PC-9 (cell line): ENCODE data around the gene TRIML1. TPM values are rescaled to one million over a fixed set of nuclear protein-coding genes. Genes with fewer than 3 reads are reported as not detected.

Source experiments
- BruUV-seq: library from RNA; stranded (reverse); fragments of 400-500 nt; replicated peaks from 2 replicates; lab custom pipeline; 2021; lab: Mats Ljungman, UMichigan
- CTCF ChIA-PET: fragments of 300-600 bp; sonication (Branson Sonifier 250); formaldehyde crosslinking; loops from one replicate; lab custom pipeline; 2022; ENCODE audit warnings: antibody characterized with exemption; lab: Charles Lee
- POLR2A ChIA-PET: fragments of 300-600 bp; sonication (Branson Sonifier 250); formaldehyde crosslinking; loops from one replicate; lab custom pipeline; 2022; ENCODE audit warnings: antibody characterized with exemption; ENCODE audit not compliant: unreplicated experiment; lab: Charles Lee
- DNase-seq, 2 experiments: peaks; one replicate each; pipeline versions ENCODE4 v3.0.0 to v3.0.0-alpha.2; 2015 to 2022; ENCODE audit warnings: mixed read lengths in 1 of 2
- H2AFZ ChIP-seq: fragments of 200-600 bp; sonication (generic); 2 replicates; pipeline ENCODE4 v1.8.1; 2017; ENCODE audit warnings: antibody characterized with exemption
- H3F3A ChIP-seq: fragments of 200-600 bp; sonication (generic); 2 replicates; pipeline ENCODE4 v1.8.1; 2017; ENCODE audit warnings: antibody characterized with exemption, mild to moderate bottlenecking, low read depth; ENCODE audit not compliant: insufficient read depth
- H3K27ac ChIP-seq: fragments of 200-600 bp; sonication (generic); 2 replicates; pipeline ENCODE4 v1.6.1; 2016; ENCODE audit warnings: mixed run types
- H3K27me3 ChIP-seq: fragments of 200-600 bp; sonication (generic); 2 replicates; pipeline ENCODE4 v1.6.1; 2016; ENCODE audit warnings: low read depth, mixed run types; ENCODE audit not compliant: insufficient read depth
- H3K36me3 ChIP-seq: fragments of 200-600 bp; sonication (generic); 2 replicates; pipeline ENCODE4 v1.6.1; 2016; ENCODE audit warnings: low read depth, mixed run types
- H3K4me1 ChIP-seq: fragments of 200-600 bp; sonication (generic); replicated peaks from 2 replicates; pipeline ENCODE4 v1.6.1; 2016; ENCODE audit warnings: mixed run types; ENCODE audit not compliant: insufficient read depth
- H3K4me2 ChIP-seq: fragments of 200-600 bp; sonication (generic); 2 replicates; pipeline ENCODE4 v1.6.1; 2017; ENCODE audit warnings: mixed run types
- H3K4me3 ChIP-seq: fragments of 200-600 bp; sonication (generic); 2 replicates; pipeline ENCODE4 v1.6.1; 2016; ENCODE audit warnings: mixed run types
- H3K79me2 ChIP-seq: fragments of 200-600 bp; sonication (generic); 2 replicates; pipeline ENCODE4 v1.6.1; 2017; ENCODE audit warnings: low read depth, mixed run types
- H3K9me2 ChIP-seq: fragments of 200-600 bp; sonication (generic); 2 replicates; pipeline ENCODE4 v1.8.1; 2017; ENCODE audit warnings: mild to moderate bottlenecking; ENCODE audit not compliant: insufficient read depth
- H3K9me3 ChIP-seq: fragments of 200-600 bp; sonication (generic); 2 replicates; pipeline ENCODE4 v1.8.1; 2016; ENCODE audit warnings: low read depth; ENCODE audit not compliant: insufficient read depth
- H4K20me1 ChIP-seq: fragments of 200-600 bp; sonication (generic); 2 replicates; pipeline ENCODE4 v1.8.1; 2017; ENCODE audit not compliant: insufficient read depth
- CTCF ChIP-seq: fragments of 200-600 bp; sonication (generic); conservative IDR thresholded peaks from 2 replicates; pipeline ENCODE4 v1.6.1; 2017; ENCODE audit warnings: mixed run types, antibody characterized with exemption, mild to moderate bottlenecking, moderate library complexity
- EZH2 ChIP-seq: fragments of 200-600 bp; sonication (generic); IDR thresholded peaks from 2 replicates; pipeline ENCODE4 v1.8.0; 2017; ENCODE audit warnings: antibody characterized with exemption, low read depth
- intact Hi-C: fragments of 100-400 bp; cut with micrococcal nuclease; formaldehyde crosslinking; loops from one replicate; pipeline ENCODE4 v1.10.0; 2022; ENCODE audit not compliant: unreplicated experiment
- total RNA-seq: library from RNA; stranded (reverse); gene quantifications from 2 replicates; pipeline ENCODE4 v1.2.3, GENCODE V29; 2021

Gene TRIML1
- total RNA-seq, 1 experiment from 2014 or later, result not detected

GRCh38 chr4:188160406-188160805, 21.2 kb downstream of the TRIML1 start:
- H4K20me1 ChIP-seq, result no peaks in the 10 kb centered on the region
- DNase-seq, result no peak
- no peaks in the 10 kb centered on the region for H3F3A ChIP-seq
- CTCF ChIA-PET, result interaction anchor here (0.6 kb wide), 1 partner anchor 1745 kb away, joined by 3 read pairs; no protein-coding TSS in a partner anchor
- no peaks in the 10 kb centered on the region for H3K9me2 ChIP-seq
- no peaks in the 10 kb centered on the region for H3K4me1 ChIP-seq
- H2AFZ ChIP-seq, result no peak overlapping the region
- no peaks in the 10 kb centered on the region for H3K36me3 ChIP-seq
- no TSS peak for BruUV-seq
- POLR2A ChIA-PET, result no interaction called here
- TF ChIP-seq EZH2 (no peak), CTCF (no peak)
- intact Hi-C loops, result no loop called here
- H3K4me2 ChIP-seq, result no peak overlapping the region
- H3K27me3 ChIP-seq, result no peaks in the 10 kb centered on the region
- no peaks in the 10 kb centered on the region for H3K79me2 ChIP-seq
- no peak overlapping the region for H3K27ac ChIP-seq
- H3K4me3 ChIP-seq, result no peak overlapping the region
- no peaks in the 10 kb centered on the region for H3K9me3 ChIP-seq

- no peak overlapping the region for H3K4me2 ChIP-seq
- H3F3A ChIP-seq, result no peaks in the 10 kb centered on the region
- no TSS peak for BruUV-seq
- H3K4me1 ChIP-seq, result no peaks in the 10 kb centered on the region
- no peaks in the 10 kb centered on the region for H3K9me3 ChIP-seq
- CTCF ChIA-PET, result interaction anchor here (0.6 kb wide), 1 partner anchor 1744 kb away, joined by 3 read pairs; no protein-coding TSS in a partner anchor
- no peak overlapping the region for H3K4me3 ChIP-seq
- TF ChIP-seq EZH2 (no peak), CTCF (no peak)
- H3K36me3 ChIP-seq, result no peaks in the 10 kb centered on the region
- H3K79me2 ChIP-seq, result no peaks in the 10 kb centered on the region
- no peaks in the 10 kb centered on the region for H3K27me3 ChIP-seq
- no peaks in the 10 kb centered on the region for H4K20me1 ChIP-seq
- H2AFZ ChIP-seq, result no peak overlapping the region
- POLR2A ChIA-PET, result no interaction called here
- no peak for DNase-seq
- intact Hi-C loops, result no loop called here
- H3K9me2 ChIP-seq, result no peaks in the 10 kb centered on the region
- H3K27ac ChIP-seq, result no peak overlapping the region
Measured at GRCh38 chr4:188161167-188161566, 21.9 kb downstream of the TRIML1 start.

- DNase-seq, result no peak
- H3K27me3 ChIP-seq, result 0 out of 2 replicates have a peak, but pooled peaks cover under 1% of the 10 kb centered on the region
- H3K79me2 ChIP-seq, result no peaks in the 10 kb centered on the region
- no peak overlapping the region for H3K4me2 ChIP-seq
- no peak overlapping the region for H2AFZ ChIP-seq
- TF ChIP-seq CTCF, result no peak
- no peak for TF ChIP-seq EZH2
- H3K9me2 ChIP-seq, result no peaks in the 10 kb centered on the region
- no peaks in the 10 kb centered on the region for H3F3A ChIP-seq
- intact Hi-C loops, result no loop called here
- ChIA-PET CTCF (no interaction called here), POLR2A (no interaction called here)
- no peaks in the 10 kb centered on the region for H3K36me3 ChIP-seq
- H3K4me3 ChIP-seq, result no peak overlapping the region
- BruUV-seq, result no TSS peak
- H3K9me3 ChIP-seq, result no peaks in the 10 kb centered on the region
- H3K27ac ChIP-seq, result no peak overlapping the region
- no peaks in the 10 kb centered on the region for H3K4me1 ChIP-seq
- H4K20me1 ChIP-seq, result no peaks in the 10 kb centered on the region
Measured at GRCh38 chr4:188162698-188163097, 23.5 kb downstream of the TRIML1 start.
